HepG2 (cell line): ENCODE results near the gene PEBP1. TPM values are rescaled to one million over a fixed set of nuclear protein-coding genes. Genes with fewer than 3 reads are reported as not detected.

ENCODE experiments used
- ATAC-seq: fragments of 200-7000 bp; cut with Tn5 transposase; 3 replicates; pipeline ENCODE4 v1.9.1; 2020; ENCODE audit warnings: mild to moderate bottlenecking, moderate library complexity
- BruUV-seq: library from RNA; stranded (reverse); fragments of 400-500 nt; replicated peaks from 2 replicates; lab custom pipeline; 2021; lab: Mats Ljungman, UMichigan
- CTCF ChIA-PET: fragments of 300-600 bp; formaldehyde crosslinking; extraction: SDS; loops from one replicate; lab custom pipeline; 2021; ENCODE audit warnings: low total read pairs, inconsistent platforms, low intra/inter-chr PET ratio; lab: Yijun Ruan, JAX
- POLR2A ChIA-PET: fragments of 350-600 bp; sonication (Branson Sonifier 250); formaldehyde crosslinking; loops from one replicate; lab custom pipeline; 2020; ENCODE audit warnings: antibody characterized with exemption, inconsistent platforms; lab: Yijun Ruan, JAX
- DNase-seq: peaks from one replicate; pipeline ENCODE4 v3.0.0-alpha.2; 2015; ENCODE audit warnings: low spot score
- FAIRE-seq: peaks from 3 replicates; lab custom pipeline; 2011; peaks lifted over from hg19 to GRCh38; lab: Jason Lieb, UNC
- H2AFZ ChIP-seq: one replicate; pipeline ENCODE4 v1.6.1; 2011; ENCODE audit warnings: low read length, inconsistent platforms
- H3K27ac ChIP-seq: fragments of 300-600 bp; 3 replicates; pipeline ENCODE4 v1.8.0; 2011; ENCODE audit warnings: mixed run types, mild to moderate bottlenecking, mixed read lengths, low read length, inconsistent platforms; ENCODE audit not compliant: insufficient read depth; ENCODE audit errors: extremely low read length
- H3K27me3 ChIP-seq, 2 experiments: fragments of 200-600 bp in 1 of 2; 2 replicates in 1 of 2; 3 replicates in 1 of 2; pipeline versions ENCODE4 v1.6.0 to v1.8.0; 2011; ENCODE audit warnings: low read length in 2 of 2, mild to moderate bottlenecking in 2 of 2, moderate library complexity in 2 of 2, inconsistent platforms in 1 of 2; ENCODE audit not compliant: insufficient read depth in 2 of 2, control insufficient read depth in 1 of 2
- H3K36me3 ChIP-seq, 2 experiments: fragments of 200-600 bp in 1 of 2; replicated peaks in 1 of 2; 2 replicates in 1 of 2; 3 replicates in 1 of 2; pipeline versions ENCODE4 v1.5.1 to v1.8.0; 2011; ENCODE audit warnings: low read length in 2 of 2, inconsistent platforms in 1 of 2; ENCODE audit not compliant: insufficient read depth in 2 of 2, control insufficient read depth in 1 of 2
- H3K4me1 ChIP-seq: 2 replicates; pipeline ENCODE4 v1.5.1; 2012; ENCODE audit warnings: low read length, inconsistent platforms; ENCODE audit not compliant: insufficient read depth
- H3K4me2 ChIP-seq: 2 replicates; pipeline ENCODE4 v1.6.0; 2011; ENCODE audit warnings: low read depth, low read length, inconsistent platforms
- H3K4me3 ChIP-seq, 3 experiments: fragments of 200-600 bp in 1 of 3; sonication (generic), shearing (Covaris generic) in 1 of 3; replicated peaks in 1 of 3; 2 replicates each; pipeline ENCODE4 v1.5.1; 2011 to 2016; ENCODE audit warnings: low read length in 3 of 3, inconsistent platforms in 2 of 3, low read depth in 2 of 3, mild to moderate bottlenecking in 2 of 3, control low read depth in 1 of 3, mixed read lengths in 1 of 3; ENCODE audit not compliant: insufficient read depth in 1 of 3
- H3K79me2 ChIP-seq: one replicate; pipeline ENCODE4 v1.6.1; 2011; ENCODE audit warnings: low read length, inconsistent platforms; ENCODE audit not compliant: insufficient read depth
- H3K9ac ChIP-seq: 2 replicates; pipeline ENCODE4 v1.6.0; 2011; ENCODE audit warnings: mild to moderate bottlenecking, low read depth, low read length, inconsistent platforms; ENCODE audit not compliant: insufficient read depth
- H3K9me3 ChIP-seq: 2 replicates; pipeline ENCODE4 v1.5.1; 2012; ENCODE audit warnings: mild to moderate bottlenecking, low read length
- H4K20me1 ChIP-seq: 2 replicates; pipeline ENCODE4 v1.6.0; 2011; ENCODE audit warnings: inconsistent platforms, mild to moderate bottlenecking, low read length, moderate library complexity; ENCODE audit not compliant: insufficient read depth
- ATAD3A ChIP-seq: sonication (generic); formaldehyde crosslinking; IDR thresholded peaks from 2 replicates; pipeline ENCODE4 v1.4.0; 2020; ENCODE audit warnings: missing genetic modification reagents
- LRRFIP1 ChIP-seq: sonication (generic); formaldehyde crosslinking; conservative IDR thresholded peaks from 2 replicates; pipeline ENCODE4 v1.4.0; 2020; ENCODE audit warnings: missing genetic modification reagents
- PLRG1 ChIP-seq: fragments of 450-650 bp; conservative IDR thresholded peaks from 2 replicates; pipeline ENCODE4 v1.6.1; 2016
- POLR2G ChIP-seq: fragments of 200-400 bp; formaldehyde crosslinking; IDR thresholded peaks from 2 replicates; pipeline ENCODE4 v1.6.1; 2018; ENCODE audit warnings: mild to moderate bottlenecking, low read depth, low read length, moderate library complexity
- SRSF4 ChIP-seq: fragments of 200-400 bp; formaldehyde crosslinking; IDR thresholded peaks from one replicate; pipeline ENCODE4 v1.6.1; 2018; ENCODE audit warnings: mild to moderate bottlenecking, low read depth, low read length, moderate library complexity; ENCODE audit not compliant: poor library complexity, severe bottlenecking
- ZMYM2 ChIP-seq: sonication (generic); formaldehyde crosslinking; IDR thresholded peaks from 2 replicates; pipeline ENCODE4 v1.8.0; 2022; ENCODE audit warnings: mild to moderate bottlenecking, missing genetic modification reagents
- ZNF317 ChIP-seq: sonication (generic); formaldehyde crosslinking; IDR thresholded peaks from 2 replicates; pipeline ENCODE4 v1.5.0; 2020; ENCODE audit warnings: mild to moderate bottlenecking, missing genetic modification reagents
- ZNF574 ChIP-seq: sonication (generic); formaldehyde crosslinking; IDR thresholded peaks from 2 replicates; pipeline ENCODE4 v1.4.0; 2020; ENCODE audit warnings: missing genetic modification reagents
- WGBS: methylation state at CpG from one replicate; pipeline ENCODE4 v1.1.6; 2017; ENCODE audit warnings: low lambda C conversion rate; 5-methylcytosine and 5-hydroxymethylcytosine counted together
- in situ Hi-C: cut with HindIII; loops from 2 replicates; pipeline ENCODE4 v1.10.0; 2017; ENCODE audit warnings: low pct_unique_long_range_greater_than_20kb; ENCODE audit not compliant: extremely low pct_ligation_motif_present
- intact Hi-C: fragments of 100-400 bp; cut with micrococcal nuclease; formaldehyde crosslinking; loops from one replicate; pipeline ENCODE4 v1.10.0; 2022; ENCODE audit not compliant: unreplicated experiment
- polyA plus RNA-seq, 8 experiments: library from polyadenylated mRNA; depleted of rRNA in 3 of 8; stranded (reverse) in 7 of 8; unstranded in 1 of 8; fragments of >200 nt; fragmentation: Illumina TruSeq in 4 of 8; extraction: Trizol in 4 of 8; gene quantifications; 2 replicates each; pipeline versions ENCODE4 v1.2.1 to v1.2.3, GENCODE V29; 2011 to 2016; ENCODE audit warnings: low read depth in 4 of 8, missing spikeins in 1 of 8, mixed read lengths in 1 of 8; ENCODE audit not compliant: insufficient read depth in 1 of 8
- total RNA-seq, 5 experiments: library from RNA; depleted of rRNA; stranded (reverse); fragments of >200 nt; fragmentation: Illumina TruSeq; extraction: Trizol; gene quantifications; 2 replicates each; pipeline ENCODE4 v1.2.3, GENCODE V29; 2016; ENCODE audit warnings: low read depth in 1 of 5
- TF ChIP-seq, protein P1 (sequence below): IDR thresholded peaks from 2 replicates; pipeline ENCODE4 v1.6.1; 2018; ENCODE audit warnings: missing genetic modification reagents, mild to moderate bottlenecking, missing compliant biosample characterization

Gene PEBP1
- total and polyA plus RNA-seq, 2 of the 13 experiments (the other 11 are each of a cell fraction or from before 2014, with no cell fraction given), result 538 to 1,505 TPM

DNA sequence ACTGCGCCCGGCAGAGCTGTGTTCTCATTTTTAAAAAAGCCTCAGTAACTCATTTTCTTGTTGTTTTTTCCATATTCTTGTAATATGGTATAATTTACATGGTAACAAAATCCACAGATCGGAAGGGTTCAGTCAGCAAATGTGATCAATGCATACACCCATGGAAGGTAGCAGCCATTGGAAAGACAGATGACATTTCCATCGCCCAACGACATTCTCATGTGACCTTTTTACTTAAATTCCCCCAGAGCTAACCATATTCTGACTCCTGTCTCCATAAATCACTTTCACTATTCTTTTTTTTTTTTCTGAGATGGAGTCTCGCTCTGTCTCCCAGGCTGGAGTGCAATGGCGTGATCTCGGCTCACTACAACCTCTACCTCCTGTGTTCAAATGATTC lies 4.9 kb downstream of the PEBP1 start:
- in situ Hi-C loops, result no loop called here
- Histone ChIP-seq H3K4me3 (no peak overlapping the region), H3K27ac (no peak overlapping the region), H3K9me3 (no peaks in the 10 kb centered on the region), H3K36me3 (peaks cover 30 to 63% of the 10 kb centered on the region in 2 experiments), H3K4me2 (no peak overlapping the region), H3K4me1 (peaks cover 72% of the 10 kb centered on the region), H2AFZ (no peak overlapping the region), H4K20me1 (peaks cover 50% of the 10 kb centered on the region), H3K79me2 (peaks cover 53% of the 10 kb centered on the region), H3K27me3 (no peaks in the 10 kb centered on the region), H3K9ac (no peak overlapping the region)
- ChIA-PET POLR2A (interaction anchor here (2.6 to 9.3 kb wide), 3 partner anchors 15 to 36 kb away, joined by 10 to 126 read pairs (median 103); partner anchors contain the start of gene VSIG10), CTCF (no interaction called here)
- 97% methylated on average over 8 of the region's 8 CpGs for WGBS
- FAIRE-seq (no peak), ATAC-seq (no peak), DNase-seq (no peak)
- TF ChIP-seq ZNF317 (CRISPR knock-in tag), result peak; percentile 74; the same call in 1 of the 2 replicates
- TF ChIP-seq POLR2G, result 0 out of 2 replicates have a peak, but pooled peaks have one; percentile 12
- no peak for TF ChIP-seq LRRFIP1 (CRISPR knock-in tag)
- no TSS peak for BruUV-seq
- intact Hi-C loops, result no loop called here

DNA sequence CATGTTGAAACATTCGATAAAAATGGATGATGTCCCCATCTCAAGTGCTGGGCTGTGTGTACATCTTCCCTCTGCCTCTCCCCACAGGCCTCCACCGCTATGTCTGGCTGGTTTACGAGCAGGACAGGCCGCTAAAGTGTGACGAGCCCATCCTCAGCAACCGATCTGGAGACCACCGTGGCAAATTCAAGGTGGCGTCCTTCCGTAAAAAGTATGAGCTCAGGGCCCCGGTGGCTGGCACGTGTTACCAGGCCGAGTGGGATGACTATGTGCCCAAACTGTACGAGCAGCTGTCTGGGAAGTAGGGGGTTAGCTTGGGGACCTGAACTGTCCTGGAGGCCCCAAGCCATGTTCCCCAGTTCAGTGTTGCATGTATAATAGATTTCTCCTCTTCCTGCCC lies 8.6 kb downstream of the PEBP1 start:
- no TSS peak for BruUV-seq
- Histone ChIP-seq H3K79me2 (peaks cover 25% of the 10 kb centered on the region), H3K9ac (no peak overlapping the region), H3K36me3 (peaks cover 37 to 72% of the 10 kb centered on the region in 2 experiments), H3K4me1 (peaks cover 55% of the 10 kb centered on the region), H3K4me3 (no peak overlapping the region), H4K20me1 (peaks cover 30% of the 10 kb centered on the region), H3K27ac (no peak overlapping the region), H3K27me3 (no peaks in the 10 kb centered on the region), H3K4me2 (no peak overlapping the region), H2AFZ (no peak overlapping the region), H3K9me3 (no peaks in the 10 kb centered on the region)
- ATAC-seq, result no peak
- intact Hi-C loops, result no loop called here
- 95% methylated on average over 12 of the region's 13 CpGs for WGBS
- DNase-seq, result no peak
- ChIA-PET POLR2A (interaction anchor here (1.5 kb wide), 1 partner anchor 23 kb away, joined by 5 read pairs; no protein-coding TSS in a partner anchor), CTCF (no interaction called here)
- in situ Hi-C loops, result no loop called here
- no peak for FAIRE-seq
- TF ChIP-seq, protein P1, sequence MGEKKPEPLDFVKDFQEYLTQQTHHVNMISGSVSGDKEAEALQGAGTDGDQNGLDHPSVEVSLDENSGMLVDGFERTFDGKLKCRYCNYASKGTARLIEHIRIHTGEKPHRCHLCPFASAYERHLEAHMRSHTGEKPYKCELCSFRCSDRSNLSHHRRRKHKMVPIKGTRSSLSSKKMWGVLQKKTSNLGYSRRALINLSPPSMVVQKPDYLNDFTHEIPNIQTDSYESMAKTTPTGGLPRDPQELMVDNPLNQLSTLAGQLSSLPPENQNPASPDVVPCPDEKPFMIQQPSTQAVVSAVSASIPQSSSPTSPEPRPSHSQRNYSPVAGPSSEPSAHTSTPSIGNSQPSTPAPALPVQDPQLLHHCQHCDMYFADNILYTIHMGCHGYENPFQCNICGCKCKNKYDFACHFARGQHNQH, result no peak
- TF ChIP-seq PLRG1, result no peak
- no peak for TF ChIP-seq ZMYM2 (CRISPR knock-in tag)
- TF ChIP-seq ATAD3A, result no peak
- TF ChIP-seq ZNF574 (CRISPR knock-in tag), result no peak
- no peak for TF ChIP-seq SRSF4
